ENCODE measurements around the gene SCFD1.
"Not testable (repeated sequence)": the region's sequence is repeated elsewhere in the genome, so short reads cannot be mapped to it uniquely, and the experiment has no call there.

The SCFD1 gene

GRCh38 chr14:30610787-30611343 is 11.3 kb upstream of the SCFD1 start:
- DNase-seq: no peak

- DNase-seq: no peak
Measured at GRCh38 chr14:30614155-30614554, 8.0 kb upstream of the SCFD1 start.

- peak; percentile 67 for DNase-seq
Measured at GRCh38 chr14:30620178-30620577, 1.9 kb upstream of the SCFD1 start.

- peak; percentile 18 for DNase-seq
Measured at GRCh38 chr14:30621354-30621939, 672 bp upstream of the SCFD1 start.

GRCh38 chr14:30623412-30624131 is 1.5 kb downstream of the SCFD1 start:
- no peak for DNase-seq

GRCh38 chr14:30624132-30624423 is 2.0 kb downstream of the SCFD1 start:
- DNase-seq: no peak

GRCh38 chr14:30625533-30625932 is 3.4 kb downstream of the SCFD1 start:
- DNase-seq: no peak

- DNase-seq: not testable (repeated sequence)
Measured at GRCh38 chr14:30629432-30629831, 7.3 kb downstream of the SCFD1 start.

- no peak for DNase-seq
Measured at GRCh38 chr14:30630248-30630647, 8.1 kb downstream of the SCFD1 start.

GRCh38 chr14:30632730-30633129 is 10.6 kb downstream of the SCFD1 start:
- no peak for DNase-seq

- DNase-seq: no peak
Measured at GRCh38 chr14:30638926-30639325, 16.8 kb downstream of the SCFD1 start.

- no peak for DNase-seq
Measured at GRCh38 chr14:30641207-30641606, 19.1 kb downstream of the SCFD1 start.

GRCh38 chr14:30644462-30644861 is 22.3 kb downstream of the SCFD1 start:
- DNase-seq: not testable (repeated sequence)

- no peak for DNase-seq
Measured at GRCh38 chr14:30645600-30645999, 23.5 kb downstream of the SCFD1 start.

GRCh38 chr14:30648471-30648870 is 26.4 kb downstream of the SCFD1 start:
- DNase-seq: no peak

- peak; percentile 2 for DNase-seq
Measured at GRCh38 chr14:30651937-30652336, 29.8 kb downstream of the SCFD1 start.

- DNase-seq: no peak
Measured at GRCh38 chr14:30655124-30655523, 33.0 kb downstream of the SCFD1 start.

GRCh38 chr14:30655658-30656057 is 33.5 kb downstream of the SCFD1 start:
- no peak for DNase-seq

- DNase-seq: peak; percentile 24
Measured at GRCh38 chr14:30656190-30656632, 34.1 kb downstream of the SCFD1 start.

- no peak for DNase-seq
Measured at GRCh38 chr14:30657050-30657449, 34.9 kb downstream of the SCFD1 start.

- DNase-seq: no peak
Measured at GRCh38 chr14:30657606-30658163, 35.6 kb downstream of the SCFD1 start.

GRCh38 chr14:30658645-30659044 is 36.5 kb downstream of the SCFD1 start:
- DNase-seq: no peak

GRCh38 chr14:30669594-30669993 is 47.5 kb downstream of the SCFD1 start:
- no peak for DNase-seq

GRCh38 chr14:30673071-30673470 is 51.0 kb downstream of the SCFD1 start:
- no peak for DNase-seq

Data from activated CD4-positive, alpha-beta T cell treated with anti-CD3 and anti-CD28 coated beads, Interleukin-10, Interleukin-2, amounts not matched to agents 100 ng/mL and 50 ng/mL, durations not matched to agents 16 hours and 8 hours (primary cell).